IPS-20b (cell line): ENCODE data around the gene IRF9.

Source experiments
- H3K27ac ChIP-seq: one replicate; pipeline ENCODE4 v1.5.1; 2013; ENCODE audit warnings: low read length
- H3K27me3 ChIP-seq: 2 replicates; pipeline ENCODE4 v1.6.1; 2013; ENCODE audit warnings: mild to moderate bottlenecking, low read length, inconsistent platforms; ENCODE audit not compliant: insufficient read depth
- H3K36me3 ChIP-seq: 2 replicates; pipeline ENCODE4 v1.6.1; 2013; ENCODE audit warnings: low read depth, mild to moderate bottlenecking, inconsistent platforms, low read length, moderate library complexity; ENCODE audit not compliant: insufficient read depth
- H3K4me1 ChIP-seq: 2 replicates; pipeline ENCODE4 v1.6.1; 2013; ENCODE audit warnings: mild to moderate bottlenecking, control low read depth, inconsistent platforms, low read length, moderate library complexity; ENCODE audit not compliant: insufficient read depth
- H3K4me3 ChIP-seq: 2 replicates; pipeline ENCODE4 v1.5.1; 2013; ENCODE audit warnings: mild to moderate bottlenecking, low read length, inconsistent platforms
- H3K9ac ChIP-seq: 2 replicates; pipeline ENCODE4 v1.6.1; 2013; ENCODE audit warnings: low read depth, mild to moderate bottlenecking, inconsistent platforms, low read length, moderate library complexity
- H3K9me3 ChIP-seq: 2 replicates; pipeline ENCODE4 v1.6.1; 2013; ENCODE audit warnings: mild to moderate bottlenecking, low read depth, low read length, inconsistent platforms; ENCODE audit not compliant: insufficient read depth

The IRF9 gene

DNA sequence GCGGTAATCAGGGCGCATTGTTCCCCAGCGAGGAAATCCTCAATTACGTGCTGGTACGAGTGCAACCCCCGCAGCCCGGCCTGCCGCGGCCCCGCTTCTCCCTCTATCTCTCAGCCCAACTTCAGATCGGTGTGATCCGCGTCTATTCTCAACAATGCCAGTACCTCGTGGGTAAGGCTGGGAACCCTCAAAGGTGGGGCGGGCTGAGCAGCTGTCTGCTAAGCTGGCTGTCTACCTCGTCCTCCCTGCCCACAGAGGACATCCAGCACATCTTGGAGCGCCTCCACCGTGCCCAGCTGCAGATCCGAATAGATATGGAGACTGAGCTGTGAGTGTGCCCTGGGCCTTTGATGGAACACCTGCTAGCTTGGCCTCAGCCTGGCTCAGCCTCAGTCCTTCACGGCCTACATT is 11.8 kb downstream of the IRF9 start:
- Histone ChIP-seq H3K36me3 (no peaks in the 10 kb centered on the region), H3K4me3 (no peak overlapping the region), H3K27me3 (no peaks in the 10 kb centered on the region), H3K27ac (no peak overlapping the region), H3K4me1 (no peaks in the 10 kb centered on the region), H3K9ac (no peak overlapping the region), H3K9me3 (no peaks in the 10 kb centered on the region)

DNA sequence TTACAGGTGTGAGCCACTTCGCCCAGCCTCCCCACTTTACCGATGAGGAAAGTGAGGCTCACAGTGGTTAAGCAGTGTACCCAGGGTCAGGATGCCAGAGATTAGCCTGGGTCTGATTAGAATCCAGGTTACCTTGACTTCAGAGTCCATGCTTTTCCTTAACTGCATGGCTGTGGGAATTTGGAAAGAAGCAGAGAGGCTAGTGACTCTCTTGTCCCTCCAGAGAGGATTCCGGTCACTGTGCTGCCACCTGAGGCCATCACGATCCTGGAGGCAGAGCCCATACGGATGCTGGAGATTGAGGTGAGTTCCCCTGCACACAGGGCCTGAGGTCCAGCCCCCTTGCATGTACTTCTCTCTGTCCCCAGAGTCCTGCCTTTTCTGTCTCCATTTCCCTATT is 15.5 kb downstream of the IRF9 start:
- Histone ChIP-seq H3K9ac (no peak overlapping the region), H3K4me1 (no peaks in the 10 kb centered on the region), H3K4me3 (no peak overlapping the region), H3K27me3 (no peaks in the 10 kb centered on the region), H3K27ac (no peak overlapping the region), H3K36me3 (peaks cover 31% of the 10 kb centered on the region), H3K9me3 (no peaks in the 10 kb centered on the region)

DNA sequence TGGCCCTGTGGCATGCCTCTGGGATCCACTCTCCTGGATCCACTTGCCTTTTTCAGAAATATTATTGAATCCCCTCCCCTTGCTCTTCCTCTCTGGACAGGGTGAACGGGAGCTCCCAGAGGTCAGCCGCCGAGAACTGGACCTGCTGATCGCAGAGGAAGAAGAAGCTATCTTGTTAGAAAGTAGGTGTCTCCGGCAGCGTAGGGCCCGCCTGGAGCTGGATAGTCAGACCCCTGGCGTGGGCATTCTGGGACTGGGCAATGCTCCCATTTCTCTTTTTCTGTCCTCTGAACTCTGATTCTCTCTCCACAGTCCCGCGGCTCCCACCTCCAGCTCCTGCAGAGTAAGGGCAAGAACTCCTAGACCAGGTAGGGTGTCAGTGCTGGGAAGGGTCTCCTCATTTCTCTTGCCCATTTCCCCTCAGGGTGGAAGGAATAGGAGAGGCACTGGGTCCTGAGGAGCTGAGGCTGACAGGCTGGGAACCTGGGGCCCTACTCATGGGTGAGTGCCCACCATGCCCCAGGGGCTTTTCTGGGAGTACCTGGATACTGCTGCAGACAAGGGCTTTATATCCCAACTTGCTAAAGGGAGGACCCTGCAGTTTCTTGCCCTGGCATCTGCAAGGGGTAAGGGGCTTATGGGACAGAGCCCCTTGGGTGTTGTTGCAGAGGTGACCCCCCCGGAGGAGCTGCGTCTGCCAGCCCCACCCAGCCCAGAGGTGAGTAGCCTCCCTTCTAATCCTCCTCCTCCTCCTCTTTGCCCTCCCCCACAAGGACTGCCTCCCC is 16.2 kb downstream of the IRF9 start:
- H3K36me3 ChIP-seq: peaks cover 37% of the 10 kb centered on the region

DNA sequence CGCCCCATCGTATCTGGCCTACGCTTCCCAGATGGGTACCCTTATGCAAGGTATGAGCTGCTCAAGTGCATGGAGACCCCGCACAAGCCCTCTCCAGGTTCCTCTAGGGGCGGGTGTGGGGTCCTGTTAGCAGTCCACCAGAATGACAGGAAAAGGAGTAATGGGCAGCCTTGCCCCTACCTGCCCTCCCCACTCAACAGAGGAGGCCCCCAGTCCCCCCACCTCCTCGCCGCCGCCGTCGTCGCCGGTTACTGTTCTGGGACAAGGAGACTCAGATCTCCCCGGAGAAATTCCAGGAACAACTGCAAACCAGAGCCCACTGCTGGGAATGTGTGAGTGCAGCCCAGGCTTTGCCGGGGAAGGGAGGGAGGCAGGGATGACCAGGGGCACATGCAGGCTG is 16.8 kb downstream of the IRF9 start:
- Histone ChIP-seq H3K27me3 (no peaks in the 10 kb centered on the region), H3K36me3 (peaks cover 44% of the 10 kb centered on the region), H3K9ac (no peak overlapping the region), H3K9me3 (no peaks in the 10 kb centered on the region), H3K4me1 (no peaks in the 10 kb centered on the region), H3K4me3 (no peak overlapping the region), H3K27ac (no peak overlapping the region)

More for the DNA sequence above, 16.2 kb downstream of the IRF9 start:
- Histone ChIP-seq H3K9ac (no peak overlapping the region), H3K27ac (no peak overlapping the region), H3K27me3 (no peaks in the 10 kb centered on the region), H3K4me3 (no peak overlapping the region), H3K9me3 (no peaks in the 10 kb centered on the region), H3K4me1 (no peaks in the 10 kb centered on the region)

DNA sequence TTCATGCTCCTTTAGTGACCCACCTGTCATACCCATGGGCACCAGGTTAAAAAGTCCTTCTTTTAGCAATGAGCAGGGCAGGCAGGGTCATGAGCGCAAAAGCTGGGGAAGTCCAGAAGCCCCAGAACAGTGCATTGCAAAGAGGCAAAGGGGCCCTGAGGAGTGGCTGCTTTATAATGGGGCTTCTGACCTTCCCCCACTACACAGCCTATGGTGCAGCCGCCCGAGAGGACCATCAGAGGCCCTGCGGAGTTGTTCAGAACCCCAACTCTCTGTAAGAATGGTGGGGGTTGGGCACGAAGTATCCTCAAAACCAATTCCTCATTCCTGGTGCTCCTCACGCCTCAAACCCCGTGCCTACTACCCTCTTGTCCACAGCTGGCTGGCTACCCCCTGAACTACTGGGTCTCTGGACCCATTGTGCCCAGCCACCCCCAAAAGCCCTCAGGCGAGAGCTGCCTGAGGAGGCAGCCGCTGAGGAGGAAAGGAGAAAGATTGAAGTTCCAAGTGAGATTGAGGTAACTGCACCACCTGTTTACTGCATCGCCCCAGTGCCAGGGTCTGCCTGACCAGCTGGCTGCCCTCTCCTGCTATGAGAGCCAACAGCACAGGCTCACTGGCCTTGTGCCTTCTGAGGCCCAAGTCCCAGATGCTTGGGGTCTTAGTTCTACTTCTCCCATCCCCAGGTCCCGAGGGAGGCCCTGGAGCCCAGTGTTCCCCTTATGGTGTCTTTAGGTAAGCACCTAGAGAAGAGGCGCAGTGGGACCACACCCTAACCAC is 17.5 kb downstream of the IRF9 start:
- Histone ChIP-seq H3K4me3 (no peak overlapping the region), H3K36me3 (peaks cover 51% of the 10 kb centered on the region), H3K9ac (no peak overlapping the region), H3K27me3 (no peaks in the 10 kb centered on the region), H3K9me3 (no peaks in the 10 kb centered on the region), H3K27ac (no peak overlapping the region), H3K4me1 (no peaks in the 10 kb centered on the region)

DNA sequence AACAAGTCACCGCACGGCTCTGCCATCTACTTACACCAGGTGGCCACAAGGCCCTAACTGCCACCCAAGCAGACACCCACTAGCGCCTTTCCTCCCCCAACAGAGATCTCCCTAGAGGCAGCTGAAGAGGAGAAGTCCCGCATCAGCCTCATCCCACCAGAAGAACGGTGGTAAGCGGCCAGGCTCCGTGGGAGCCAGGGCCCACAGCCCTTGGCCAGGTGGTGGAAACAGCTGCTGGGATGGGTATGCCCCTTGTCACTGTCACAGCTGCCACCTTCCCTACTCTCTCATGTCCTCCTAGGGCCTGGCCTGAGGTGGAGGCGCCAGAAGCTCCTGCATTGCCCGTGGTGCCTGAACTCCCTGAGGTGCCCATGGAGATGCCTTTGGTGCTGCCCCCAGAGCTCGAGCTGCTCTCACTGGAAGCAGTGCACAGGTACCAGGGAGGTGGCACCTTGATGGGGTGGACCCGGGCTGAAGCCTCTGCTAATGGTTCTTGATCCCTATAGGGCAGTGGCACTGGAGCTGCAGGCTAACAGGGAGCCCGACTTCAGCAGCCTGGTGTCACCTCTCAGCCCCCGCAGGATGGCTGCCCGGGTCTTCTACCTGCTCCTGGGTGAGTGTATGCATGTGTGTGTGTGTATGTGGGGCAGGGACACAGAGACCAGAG is 18.4 kb downstream of the IRF9 start:
- H3K27me3 ChIP-seq: no peaks in the 10 kb centered on the region
- peaks cover 58% of the 10 kb centered on the region for H3K36me3 ChIP-seq
- H3K4me3 ChIP-seq: no peak overlapping the region
- no peaks in the 10 kb centered on the region for H3K9me3 ChIP-seq
- no peaks in the 10 kb centered on the region for H3K4me1 ChIP-seq
- H3K9ac ChIP-seq: no peak overlapping the region
- H3K27ac ChIP-seq: no peak overlapping the region

DNA sequence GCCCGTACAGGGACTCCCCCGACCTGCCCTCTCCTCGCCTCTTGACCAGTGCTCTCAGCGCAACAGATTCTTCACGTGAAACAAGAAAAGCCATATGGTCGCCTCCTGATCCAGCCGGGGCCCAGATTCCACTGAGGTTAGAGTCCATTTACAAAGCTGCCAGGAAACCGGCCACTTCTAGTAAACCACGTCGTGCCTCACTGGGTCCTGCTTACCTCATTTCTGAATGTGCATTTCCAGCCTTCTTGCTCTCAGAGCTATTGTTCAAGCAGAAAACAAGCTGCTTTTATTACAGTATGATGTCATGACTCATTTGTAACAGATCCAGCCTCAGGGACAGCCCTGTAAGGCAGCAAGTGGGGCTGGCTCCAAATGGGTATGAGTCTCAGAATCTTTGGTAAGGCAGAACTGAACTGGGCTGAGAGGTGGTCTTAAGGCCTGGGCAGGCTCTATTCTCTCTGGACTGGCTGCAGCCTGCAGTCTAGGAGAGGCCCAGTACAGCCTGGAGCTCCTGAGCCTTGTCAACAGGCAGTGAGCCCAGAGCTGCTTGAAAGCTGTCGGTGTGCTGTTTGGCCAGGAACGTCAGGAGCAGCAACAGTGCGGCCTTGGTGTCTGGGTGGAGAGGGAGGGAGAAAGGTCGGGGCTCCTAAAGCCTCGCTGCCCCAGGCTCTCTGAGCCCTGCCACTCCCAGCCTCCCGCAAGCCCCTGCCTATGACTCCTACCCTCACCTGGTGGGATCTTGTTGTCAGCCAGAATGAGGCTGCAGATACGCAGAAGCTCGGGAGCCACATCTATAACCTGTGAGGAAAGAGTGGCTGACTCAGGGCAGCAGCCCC is 19.1 kb downstream of the IRF9 start:
- Histone ChIP-seq H3K4me3 (no peak overlapping the region), H3K36me3 (peaks cover 66% of the 10 kb centered on the region), H3K27me3 (no peaks in the 10 kb centered on the region), H3K9ac (no peak overlapping the region), H3K9me3 (no peaks in the 10 kb centered on the region), H3K4me1 (no peaks in the 10 kb centered on the region), H3K27ac (no peak overlapping the region)

DNA sequence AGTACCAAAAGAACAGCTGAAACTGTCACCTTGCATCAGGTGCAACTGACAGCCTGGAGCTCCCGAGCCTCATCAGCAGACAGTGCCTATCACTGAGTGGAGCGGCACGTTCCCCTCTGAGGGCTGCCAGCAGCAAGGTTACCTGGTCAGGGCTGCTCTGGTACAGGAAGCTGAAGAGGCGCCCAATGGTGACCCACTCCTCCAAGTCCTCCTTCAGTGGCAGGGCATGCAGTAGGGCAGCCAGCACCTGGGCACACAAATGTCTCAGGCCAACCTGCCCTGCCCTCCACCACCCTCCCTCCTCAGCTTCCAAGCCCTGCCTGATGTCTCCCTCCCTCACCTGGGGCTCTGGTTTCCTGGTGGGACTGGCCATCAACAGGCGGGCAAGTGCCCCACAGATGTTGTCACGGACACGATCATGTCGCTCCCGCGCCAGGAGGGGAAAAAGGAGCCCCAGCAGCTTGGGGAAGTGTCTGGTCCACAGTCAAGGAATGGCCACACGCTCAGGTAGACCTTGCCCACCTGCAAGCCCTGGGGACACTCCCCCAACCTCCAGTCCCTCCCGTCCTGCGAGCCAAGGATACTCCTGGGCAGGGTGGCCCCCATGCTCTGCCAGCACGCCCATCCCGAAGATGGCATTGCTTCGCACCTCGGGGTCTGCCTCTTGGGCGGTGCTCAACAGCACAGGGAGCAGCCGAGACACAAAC is 20.5 kb downstream of the IRF9 start:
- Histone ChIP-seq H3K36me3 (peaks cover 79% of the 10 kb centered on the region), H3K9ac (no peak overlapping the region), H3K9me3 (no peaks in the 10 kb centered on the region), H3K27ac (no peak overlapping the region), H3K4me3 (no peak overlapping the region), H3K27me3 (no peaks in the 10 kb centered on the region), H3K4me1 (no peaks in the 10 kb centered on the region)

DNA sequence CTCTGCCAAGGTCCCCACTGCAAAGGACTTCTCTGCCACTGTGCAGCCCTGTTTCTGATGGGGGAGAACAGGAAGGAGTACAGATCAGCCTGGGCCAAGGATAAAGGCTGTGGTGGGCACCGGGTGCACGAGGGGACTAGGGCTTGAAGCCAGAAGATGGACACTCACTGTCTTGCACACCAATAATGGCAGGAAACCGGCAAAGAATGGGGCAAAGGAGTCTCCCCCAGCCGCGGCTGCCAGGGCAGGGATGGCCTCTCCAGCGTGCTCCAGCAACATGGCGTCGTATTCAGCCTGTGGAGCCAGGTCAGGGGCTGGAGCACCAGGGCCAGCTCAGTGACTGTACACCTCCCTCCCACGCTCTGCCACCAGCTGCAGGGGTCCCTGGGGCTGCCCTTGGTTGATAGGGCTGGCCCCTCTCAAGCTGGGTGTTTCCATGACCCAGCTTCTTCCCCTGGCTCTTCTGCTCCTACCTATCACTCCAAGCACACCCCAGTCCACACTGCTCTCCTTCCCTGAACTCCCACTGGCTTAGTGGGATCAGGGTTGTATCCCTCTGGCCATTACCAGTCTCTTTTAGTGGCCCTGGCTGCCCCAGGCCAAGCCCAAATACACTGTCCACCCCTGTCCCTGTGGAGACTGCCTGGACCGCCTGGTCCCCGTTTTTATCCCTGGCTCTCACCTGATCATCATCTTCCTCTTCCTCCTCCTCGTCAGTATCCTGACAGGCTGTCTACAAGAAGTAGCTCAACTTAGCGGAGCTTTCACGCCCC is 21.2 kb downstream of the IRF9 start:
- H3K9me3 ChIP-seq: no peaks in the 10 kb centered on the region
- H3K9ac ChIP-seq: no peak overlapping the region
- no peak overlapping the region for H3K27ac ChIP-seq
- no peaks in the 10 kb centered on the region for H3K27me3 ChIP-seq
- peaks cover 87% of the 10 kb centered on the region for H3K36me3 ChIP-seq
- no peak overlapping the region for H3K4me3 ChIP-seq
- no peaks in the 10 kb centered on the region for H3K4me1 ChIP-seq

DNA sequence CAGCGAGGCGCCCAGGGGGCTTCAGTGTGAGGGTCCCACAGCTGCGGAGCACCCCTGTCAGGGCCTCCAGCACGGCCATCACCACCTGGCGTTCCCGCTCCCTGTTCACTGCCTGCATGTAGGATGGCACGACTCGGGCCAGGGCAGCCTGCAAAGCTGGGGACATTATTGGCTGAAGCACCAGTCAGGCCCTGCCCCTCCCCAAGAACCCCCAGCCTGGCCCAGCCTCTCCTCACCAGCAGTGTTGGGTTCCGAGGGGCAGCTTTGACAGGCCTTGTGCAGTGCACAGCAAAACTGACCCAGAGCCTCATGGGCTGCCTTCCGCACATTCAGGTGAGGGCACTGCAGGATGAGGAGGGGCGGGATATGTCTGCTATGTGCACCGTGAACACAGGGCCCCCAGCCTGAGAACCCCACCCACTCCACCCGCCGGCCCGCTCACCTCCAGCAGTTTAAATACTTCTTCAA is 22.0 kb downstream of the IRF9 start:
- Histone ChIP-seq H3K36me3 (peaks cover 93% of the 10 kb centered on the region), H3K4me3 (no peak overlapping the region), H3K27ac (no peak overlapping the region), H3K9ac (no peak overlapping the region), H3K9me3 (no peaks in the 10 kb centered on the region), H3K4me1 (no peaks in the 10 kb centered on the region), H3K27me3 (no peaks in the 10 kb centered on the region)
